GM12874 (cell line): ENCODE results near the gene SLC37A1.

Experiments
- TF ChIP-seq, protein P1 (sequence below): IDR thresholded peaks from 2 replicates; pipeline ENCODE4 v1.5.1; 2011; ENCODE audit warnings: low read depth, mild to moderate bottlenecking, control low read depth, low read length, moderate library complexity; ENCODE audit not compliant: insufficient read depth

The SLC37A1 gene

GRCh38 chr21:42554251-42554961, 40.8 kb downstream of the SLC37A1 start:
- TF ChIP-seq, protein P1, sequence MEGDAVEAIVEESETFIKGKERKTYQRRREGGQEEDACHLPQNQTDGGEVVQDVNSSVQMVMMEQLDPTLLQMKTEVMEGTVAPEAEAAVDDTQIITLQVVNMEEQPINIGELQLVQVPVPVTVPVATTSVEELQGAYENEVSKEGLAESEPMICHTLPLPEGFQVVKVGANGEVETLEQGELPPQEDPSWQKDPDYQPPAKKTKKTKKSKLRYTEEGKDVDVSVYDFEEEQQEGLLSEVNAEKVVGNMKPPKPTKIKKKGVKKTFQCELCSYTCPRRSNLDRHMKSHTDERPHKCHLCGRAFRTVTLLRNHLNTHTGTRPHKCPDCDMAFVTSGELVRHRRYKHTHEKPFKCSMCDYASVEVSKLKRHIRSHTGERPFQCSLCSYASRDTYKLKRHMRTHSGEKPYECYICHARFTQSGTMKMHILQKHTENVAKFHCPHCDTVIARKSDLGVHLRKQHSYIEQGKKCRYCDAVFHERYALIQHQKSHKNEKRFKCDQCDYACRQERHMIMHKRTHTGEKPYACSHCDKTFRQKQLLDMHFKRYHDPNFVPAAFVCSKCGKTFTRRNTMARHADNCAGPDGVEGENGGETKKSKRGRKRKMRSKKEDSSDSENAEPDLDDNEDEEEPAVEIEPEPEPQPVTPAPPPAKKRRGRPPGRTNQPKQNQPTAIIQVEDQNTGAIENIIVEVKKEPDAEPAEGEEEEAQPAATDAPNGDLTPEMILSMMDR: no peak

- TF ChIP-seq, protein P1: no peak
These were observed 42.2 kb downstream of the SLC37A1 start for GRCh38 chr21:42555756-42556438.

DNA sequence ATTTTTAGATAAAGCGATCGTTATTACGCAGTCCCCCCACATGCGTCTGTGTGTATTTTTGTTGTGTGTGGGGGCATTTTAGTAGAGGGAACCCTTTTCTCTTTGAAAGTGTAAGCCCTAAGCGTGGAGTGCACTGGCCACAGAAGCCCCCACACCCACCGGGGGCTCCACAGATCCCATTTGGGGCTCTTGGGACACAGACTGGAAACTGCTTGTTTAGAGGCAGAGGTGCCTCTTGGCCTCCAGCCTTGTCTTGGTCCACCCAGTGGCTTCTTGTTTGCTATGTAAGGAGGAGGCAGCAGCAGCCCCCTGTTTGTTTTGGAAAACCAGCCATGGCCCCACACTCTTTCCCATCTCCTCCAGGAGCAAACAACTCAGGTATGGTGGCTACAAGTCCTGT, 42.8 kb downstream of the SLC37A1 start:
- TF ChIP-seq, protein P1: no peak

GRCh38 chr21:42556960-42557359, 43.3 kb downstream of the SLC37A1 start:
- TF ChIP-seq, protein P1: no peak

- TF ChIP-seq, protein P1: no peak
These were observed 43.8 kb downstream of the SLC37A1 start for GRCh38 chr21:42557420-42557819.

- TF ChIP-seq, protein P1: no peak
These were observed 44.7 kb downstream of the SLC37A1 start for GRCh38 chr21:42558368-42558767.

GRCh38 chr21:42558846-42559245, 45.2 kb downstream of the SLC37A1 start:
- TF ChIP-seq, protein P1: no peak
